Neural crest cell (in vitro differentiated cells): Measurements from ENCODE around the gene ZNF628. TPM values are rescaled to one million over a fixed set of nuclear protein-coding genes. Genes with fewer than 3 reads are reported as not detected.
A peak's percentile ranks its signal among the peaks of the same experiment; 100 is the strongest.

Experiments
- DNase-seq: peaks from one replicate; pipeline ENCODE4 v3.0.0; 2021; ENCODE audit warnings: low read depth, mixed read lengths, low spot score
- H3K27ac Mint-ChIP-seq: one replicate; pipeline ENCODE4 v1.8.0; 2021; ENCODE audit warnings: mild to moderate bottlenecking, mixed read lengths; ENCODE audit not compliant: unreplicated experiment
- H3K27me3 Mint-ChIP-seq: 2 replicates; pipeline ENCODE4 v1.8.0; 2021; ENCODE audit warnings: low read depth, mild to moderate bottlenecking, mixed read lengths
- H3K36me3 Mint-ChIP-seq: 2 replicates; pipeline ENCODE4 v1.8.0; 2021; ENCODE audit warnings: low read depth, mild to moderate bottlenecking, mixed read lengths
- H3K4me1 Mint-ChIP-seq: 2 replicates; pipeline ENCODE4 v1.8.0; 2021; ENCODE audit warnings: mixed read lengths
- H3K4me3 Mint-ChIP-seq: one replicate; pipeline ENCODE4 v1.8.0; 2021; ENCODE audit warnings: mild to moderate bottlenecking, mixed read lengths
- H3K9me3 Mint-ChIP-seq: 2 replicates; pipeline ENCODE4 v1.8.0; 2021; ENCODE audit warnings: mixed read lengths
- CTCF ChIP-seq: fragments of 200-600 bp; sonication (generic); conservative IDR thresholded peaks from 2 replicates; pipeline ENCODE4 v1.5.0; 2021; ENCODE audit warnings: antibody characterized with exemption, mild to moderate bottlenecking
- total RNA-seq: library from RNA; stranded (reverse); gene quantifications from 2 replicates; pipeline ENCODE4 v1.2.1, GENCODE V29; 2021

ZNF628 gene
- total RNA-seq, 1 donor from 2014 or later: 15.0 TPM

GRCh38 chr19:55488986-55489710 lies 12.7 kb downstream of the ZNF628 start:
- H3K27ac Mint-ChIP-seq: no peak overlapping the region
- no peaks in the 10 kb centered on the region for H3K36me3 Mint-ChIP-seq
- no peaks in the 10 kb centered on the region for H3K9me3 Mint-ChIP-seq
- no peak for TF ChIP-seq CTCF
- no peak for DNase-seq
- H3K4me3 Mint-ChIP-seq: no peak overlapping the region
- peaks cover 7% of the 10 kb centered on the region for H3K27me3 Mint-ChIP-seq
- H3K4me1 Mint-ChIP-seq: peaks cover 19% of the 10 kb centered on the region

- Mint-ChIP-seq H3K36me3 (no peaks in the 10 kb centered on the region), H3K27ac (no peak overlapping the region), H3K27me3 (peaks cover 7% of the 10 kb centered on the region), H3K4me3 (no peak overlapping the region), H3K4me1 (peaks cover 19% of the 10 kb centered on the region), H3K9me3 (no peaks in the 10 kb centered on the region)
- no peak for TF ChIP-seq CTCF
- DNase-seq: no peak
Measured at GRCh38 chr19:55489711-55490477, 13.5 kb downstream of the ZNF628 start.

GRCh38 chr19:55490478-55491432 lies 14.3 kb downstream of the ZNF628 start:
- Mint-ChIP-seq H3K27ac (no peak overlapping the region), H3K9me3 (no peaks in the 10 kb centered on the region)

GRCh38 chr19:55491546-55492360 lies 15.3 kb downstream of the ZNF628 start:
- no peak for TF ChIP-seq CTCF
- peak overlapping the region; percentile 39 for H3K4me3 Mint-ChIP-seq
- H3K27ac Mint-ChIP-seq: no peak overlapping the region
- no peaks in the 10 kb centered on the region for H3K36me3 Mint-ChIP-seq
- no peaks in the 10 kb centered on the region for H3K9me3 Mint-ChIP-seq
- peaks cover 4% of the 10 kb centered on the region for H3K27me3 Mint-ChIP-seq
- H3K4me1 Mint-ChIP-seq: peaks cover 14% of the 10 kb centered on the region
- no peak for DNase-seq

More at GRCh38 chr19:55490478-55491432, 14.3 kb downstream of the ZNF628 start:
- no peak for DNase-seq
- H3K4me3 Mint-ChIP-seq: no peak overlapping the region
- peaks cover 19% of the 10 kb centered on the region for H3K4me1 Mint-ChIP-seq
- peaks cover 7% of the 10 kb centered on the region for H3K27me3 Mint-ChIP-seq
- no peaks in the 10 kb centered on the region for H3K36me3 Mint-ChIP-seq
- TF ChIP-seq CTCF: no peak
